SK-N-SH treated with all-trans-retinoic acid at 6 μM for 48 hours (cell line): ENCODE measurements around the gene TNIK.

Source experiments
- ATAC-seq: fragments of 200-7000 bp; cut with Tn5 transposase; 3 replicates; pipeline ENCODE4 v1.9.1; 2020; ENCODE audit warnings: mild to moderate bottlenecking, moderate library complexity
- ARNTL ChIP-seq: fragments of 450-650 bp; formaldehyde crosslinking; IDR thresholded peaks from 2 replicates; pipeline ENCODE4 v1.5.0; 2020; ENCODE audit warnings: low read depth, mild to moderate bottlenecking, moderate library complexity, borderline replicate concordance
- BACH2 ChIP-seq: fragments of 250-450 bp; sonication (Bioruptor Pico); IDR thresholded peaks from 2 replicates; pipeline ENCODE4 v1.9.0; 2021; ENCODE audit warnings: mild to moderate bottlenecking, borderline replicate concordance
- CSDC2 ChIP-seq: fragments of 250-450 bp; sonication (Bioruptor Pico); IDR thresholded peaks from 2 replicates; pipeline ENCODE4 v1.5.0; 2020; ENCODE audit warnings: mild to moderate bottlenecking, moderate library complexity
- ESRRG ChIP-seq: fragments of 250-450 bp; sonication (Bioruptor Pico); IDR thresholded peaks from 2 replicates; pipeline ENCODE4 v1.6.1; 2021; ENCODE audit warnings: mild to moderate bottlenecking
- GLIS3 ChIP-seq: fragments of 250-450 bp; sonication (Bioruptor Pico); IDR thresholded peaks from 2 replicates; pipeline ENCODE4 v1.5.0; 2020; ENCODE audit warnings: mild to moderate bottlenecking, moderate library complexity
- ISL1 ChIP-seq: fragments of 250-450 bp; sonication (Bioruptor Pico); IDR thresholded peaks from 2 replicates; pipeline ENCODE4 v2.1.2; 2022; ENCODE audit warnings: mild to moderate bottlenecking, moderate library complexity
- OSR1 ChIP-seq: fragments of 250-450 bp; sonication (Bioruptor Pico); IDR thresholded peaks from 2 replicates; pipeline ENCODE4 v1.8.0; 2022; ENCODE audit warnings: moderate library complexity, mild to moderate bottlenecking, inconsistent platforms
- PPARA ChIP-seq: fragments of 250-450 bp; sonication (Bioruptor Pico); IDR thresholded peaks from 2 replicates; pipeline ENCODE4 v1.5.0; 2020; ENCODE audit warnings: mild to moderate bottlenecking, borderline replicate concordance
- RARB ChIP-seq: fragments of 250-450 bp; sonication (Bioruptor Pico); IDR thresholded peaks from 2 replicates; pipeline ENCODE4 v1.8.0; 2021; ENCODE audit warnings: mild to moderate bottlenecking, moderate library complexity
- SNAI2 ChIP-seq: fragments of 250-450 bp; sonication (Bioruptor Pico); IDR thresholded peaks from 2 replicates; pipeline ENCODE4 v1.5.0; 2020; ENCODE audit warnings: mild to moderate bottlenecking, moderate library complexity
- TCF4 ChIP-seq: fragments of 250-450 bp; sonication (Bioruptor Pico); IDR thresholded peaks from 2 replicates; pipeline ENCODE4 v1.8.0; 2021; ENCODE audit warnings: mild to moderate bottlenecking, moderate library complexity, borderline replicate concordance
- TOX ChIP-seq: fragments of 250-450 bp; sonication (Bioruptor Pico); IDR thresholded peaks from 2 replicates; pipeline ENCODE4 v1.8.0; 2021; ENCODE audit warnings: mild to moderate bottlenecking, moderate library complexity, borderline replicate concordance
- ZC3H10 ChIP-seq: fragments of 250-450 bp; sonication (Bioruptor Pico); IDR thresholded peaks from 2 replicates; pipeline ENCODE4 v1.5.1; 2021; ENCODE audit warnings: mild to moderate bottlenecking, moderate library complexity
- ZFP3 ChIP-seq: fragments of 250-450 bp; sonication (Bioruptor Pico); IDR thresholded peaks from 2 replicates; pipeline ENCODE4 v1.5.0; 2020; ENCODE audit warnings: mild to moderate bottlenecking, moderate library complexity
- ZFP30 ChIP-seq: fragments of 450-650 bp; formaldehyde crosslinking; IDR thresholded peaks from 2 replicates; pipeline ENCODE4 v1.5.0; 2022; ENCODE audit warnings: mild to moderate bottlenecking, moderate library complexity
- ZNF565 ChIP-seq: fragments of 450-650 bp; formaldehyde crosslinking; conservative IDR thresholded peaks from 2 replicates; pipeline ENCODE4 v1.5.0; 2020; ENCODE audit warnings: low read depth, mild to moderate bottlenecking, moderate library complexity
- ZNF70 ChIP-seq: fragments of 450-650 bp; formaldehyde crosslinking; IDR thresholded peaks from 2 replicates; pipeline ENCODE4 v1.5.0; 2020; ENCODE audit warnings: mild to moderate bottlenecking, moderate library complexity
- ZNF8 ChIP-seq: fragments of 450-650 bp; formaldehyde crosslinking; IDR thresholded peaks from 2 replicates; pipeline ENCODE4 v1.5.0; 2020; ENCODE audit warnings: mild to moderate bottlenecking, moderate library complexity
- TF ChIP-seq, protein P1 (sequence below): fragments of 250-450 bp; sonication (Bioruptor Pico); IDR thresholded peaks from 2 replicates; pipeline ENCODE4 v1.5.1; 2021; ENCODE audit warnings: mild to moderate bottlenecking, moderate library complexity
- TF ChIP-seq, protein P2 (sequence below): fragments of 250-450 bp; sonication (Bioruptor Pico); IDR thresholded peaks from 2 replicates; pipeline ENCODE4 v1.8.0; 2020; ENCODE audit warnings: mild to moderate bottlenecking, moderate library complexity, borderline replicate concordance
- TF ChIP-seq, protein P3 (sequence below): fragments of 250-450 bp; sonication (Bioruptor Pico); IDR thresholded peaks from 2 replicates; pipeline ENCODE4 v1.5.0; 2020; ENCODE audit warnings: mild to moderate bottlenecking, moderate library complexity
- TF ChIP-seq, protein P4 (sequence below): fragments of 250-450 bp; sonication (Bioruptor Pico); IDR thresholded peaks from 2 replicates; pipeline ENCODE4 v1.5.1; 2020; ENCODE audit warnings: low read depth, mild to moderate bottlenecking, moderate library complexity
- TF ChIP-seq, protein P5 (sequence below): fragments of 250-450 bp; sonication (Bioruptor Pico); IDR thresholded peaks from 2 replicates; pipeline ENCODE4 v1.8.0; 2021; ENCODE audit warnings: low read depth, mild to moderate bottlenecking, moderate library complexity, borderline replicate concordance

The TNIK gene

DNA sequence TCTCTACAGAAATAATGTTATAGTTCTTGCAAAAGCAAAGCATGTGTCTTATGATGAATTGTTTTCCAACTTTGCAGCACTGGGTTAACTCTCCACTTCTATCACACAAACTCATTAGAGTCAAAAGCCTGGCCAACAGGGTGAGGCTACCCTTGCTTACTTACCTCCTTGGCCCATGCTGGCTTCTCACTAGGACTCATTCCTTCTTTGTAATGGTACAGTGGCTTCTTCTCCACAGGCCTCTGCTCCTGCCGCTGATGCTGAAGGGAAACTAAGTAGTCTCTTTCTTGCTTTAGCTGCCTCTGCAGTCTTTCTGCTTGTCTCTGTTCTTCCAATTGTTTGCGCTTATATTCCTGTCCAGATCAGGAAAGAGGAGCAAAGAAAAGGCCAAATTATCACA, 322.2 kb downstream of the TNIK start:
- ATAC-seq: no peak
- TF ChIP-seq ZNF70 (CRISPR knock-in tag) (no peak), ZNF8 (CRISPR knock-in tag) (no peak), ISL1 (no peak)
- TF ChIP-seq, protein P1, sequence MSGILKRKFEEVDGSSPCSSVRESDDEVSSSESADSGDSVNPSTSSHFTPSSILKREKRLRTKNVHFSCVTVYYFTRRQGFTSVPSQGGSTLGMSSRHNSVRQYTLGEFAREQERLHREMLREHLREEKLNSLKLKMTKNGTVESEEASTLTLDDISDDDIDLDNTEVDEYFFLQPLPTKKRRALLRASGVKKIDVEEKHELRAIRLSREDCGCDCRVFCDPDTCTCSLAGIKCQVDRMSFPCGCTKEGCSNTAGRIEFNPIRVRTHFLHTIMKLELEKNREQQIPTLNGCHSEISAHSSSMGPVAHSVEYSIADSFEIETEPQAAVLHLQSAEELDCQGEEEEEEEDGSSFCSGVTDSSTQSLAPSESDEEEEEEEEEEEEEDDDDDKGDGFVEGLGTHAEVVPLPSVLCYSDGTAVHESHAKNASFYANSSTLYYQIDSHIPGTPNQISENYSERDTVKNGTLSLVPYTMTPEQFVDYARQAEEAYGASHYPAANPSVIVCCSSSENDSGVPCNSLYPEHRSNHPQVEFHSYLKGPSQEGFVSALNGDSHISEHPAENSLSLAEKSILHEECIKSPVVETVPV (CRISPR knock-in tag): no peak
- TF ChIP-seq, all 23 proteins: peak for 0

DNA sequence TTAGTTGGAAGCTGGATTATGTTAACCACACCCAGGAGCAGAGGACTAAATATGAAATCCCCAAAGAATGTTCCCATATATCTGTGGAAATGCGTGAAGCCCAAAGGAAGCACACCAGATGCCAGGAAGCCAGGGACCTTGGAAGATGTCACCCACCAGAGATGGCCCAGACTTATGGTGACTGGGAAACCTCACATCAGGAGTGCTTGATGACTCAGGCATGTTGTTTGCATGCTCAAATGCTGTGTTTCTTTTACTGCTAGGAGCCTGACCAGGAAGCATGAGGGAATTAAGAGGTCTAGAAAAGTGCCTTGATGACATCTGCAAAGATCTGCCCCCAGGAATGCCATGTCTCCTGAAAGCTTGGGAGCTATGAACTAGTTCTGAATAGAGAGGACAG, 324.7 kb downstream of the TNIK start:
- ATAC-seq: no peak
- no peak for TF ChIP-seq RARB (CRISPR knock-in tag)
- TF ChIP-seq PPARA (CRISPR knock-in tag): no peak
- TF ChIP-seq, protein P2, sequence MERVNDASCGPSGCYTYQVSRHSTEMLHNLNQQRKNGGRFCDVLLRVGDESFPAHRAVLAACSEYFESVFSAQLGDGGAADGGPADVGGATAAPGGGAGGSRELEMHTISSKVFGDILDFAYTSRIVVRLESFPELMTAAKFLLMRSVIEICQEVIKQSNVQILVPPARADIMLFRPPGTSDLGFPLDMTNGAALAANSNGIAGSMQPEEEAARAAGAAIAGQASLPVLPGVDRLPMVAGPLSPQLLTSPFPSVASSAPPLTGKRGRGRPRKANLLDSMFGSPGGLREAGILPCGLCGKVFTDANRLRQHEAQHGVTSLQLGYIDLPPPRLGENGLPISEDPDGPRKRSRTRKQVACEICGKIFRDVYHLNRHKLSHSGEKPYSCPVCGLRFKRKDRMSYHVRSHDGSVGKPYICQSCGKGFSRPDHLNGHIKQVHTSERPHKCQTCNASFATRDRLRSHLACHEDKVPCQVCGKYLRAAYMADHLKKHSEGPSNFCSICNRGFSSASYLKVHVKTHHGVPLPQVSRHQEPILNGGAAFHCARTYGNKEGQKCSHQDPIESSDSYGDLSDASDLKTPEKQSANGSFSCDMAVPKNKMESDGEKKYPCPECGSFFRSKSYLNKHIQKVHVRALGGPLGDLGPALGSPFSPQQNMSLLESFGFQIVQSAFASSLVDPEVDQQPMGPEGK (CRISPR knock-in tag): no peak
- TF ChIP-seq GLIS3: no peak
- no peak for TF ChIP-seq ZNF8 (CRISPR knock-in tag)
- no peak for TF ChIP-seq ZNF565 (CRISPR knock-in tag)
- no peak for TF ChIP-seq TOX (CRISPR knock-in tag)
- no peak for TF ChIP-seq OSR1 (CRISPR knock-in tag)
- no peak for TF ChIP-seq ISL1
- TF ChIP-seq ZFP30 (CRISPR knock-in tag): no peak
- TF ChIP-seq TCF4 (CRISPR knock-in tag): no peak
- TF ChIP-seq, protein P3, sequence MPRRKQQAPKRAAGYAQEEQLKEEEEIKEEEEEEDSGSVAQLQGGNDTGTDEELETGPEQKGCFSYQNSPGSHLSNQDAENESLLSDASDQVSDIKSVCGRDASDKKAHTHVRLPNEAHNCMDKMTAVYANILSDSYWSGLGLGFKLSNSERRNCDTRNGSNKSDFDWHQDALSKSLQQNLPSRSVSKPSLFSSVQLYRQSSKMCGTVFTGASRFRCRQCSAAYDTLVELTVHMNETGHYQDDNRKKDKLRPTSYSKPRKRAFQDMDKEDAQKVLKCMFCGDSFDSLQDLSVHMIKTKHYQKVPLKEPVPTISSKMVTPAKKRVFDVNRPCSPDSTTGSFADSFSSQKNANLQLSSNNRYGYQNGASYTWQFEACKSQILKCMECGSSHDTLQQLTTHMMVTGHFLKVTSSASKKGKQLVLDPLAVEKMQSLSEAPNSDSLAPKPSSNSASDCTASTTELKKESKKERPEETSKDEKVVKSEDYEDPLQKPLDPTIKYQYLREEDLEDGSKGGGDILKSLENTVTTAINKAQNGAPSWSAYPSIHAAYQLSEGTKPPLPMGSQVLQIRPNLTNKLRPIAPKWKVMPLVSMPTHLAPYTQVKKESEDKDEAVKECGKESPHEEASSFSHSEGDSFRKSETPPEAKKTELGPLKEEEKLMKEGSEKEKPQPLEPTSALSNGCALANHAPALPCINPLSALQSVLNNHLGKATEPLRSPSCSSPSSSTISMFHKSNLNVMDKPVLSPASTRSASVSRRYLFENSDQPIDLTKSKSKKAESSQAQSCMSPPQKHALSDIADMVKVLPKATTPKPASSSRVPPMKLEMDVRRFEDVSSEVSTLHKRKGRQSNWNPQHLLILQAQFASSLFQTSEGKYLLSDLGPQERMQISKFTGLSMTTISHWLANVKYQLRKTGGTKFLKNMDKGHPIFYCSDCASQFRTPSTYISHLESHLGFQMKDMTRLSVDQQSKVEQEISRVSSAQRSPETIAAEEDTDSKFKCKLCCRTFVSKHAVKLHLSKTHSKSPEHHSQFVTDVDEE: no peak
- TF ChIP-seq, protein P4, sequence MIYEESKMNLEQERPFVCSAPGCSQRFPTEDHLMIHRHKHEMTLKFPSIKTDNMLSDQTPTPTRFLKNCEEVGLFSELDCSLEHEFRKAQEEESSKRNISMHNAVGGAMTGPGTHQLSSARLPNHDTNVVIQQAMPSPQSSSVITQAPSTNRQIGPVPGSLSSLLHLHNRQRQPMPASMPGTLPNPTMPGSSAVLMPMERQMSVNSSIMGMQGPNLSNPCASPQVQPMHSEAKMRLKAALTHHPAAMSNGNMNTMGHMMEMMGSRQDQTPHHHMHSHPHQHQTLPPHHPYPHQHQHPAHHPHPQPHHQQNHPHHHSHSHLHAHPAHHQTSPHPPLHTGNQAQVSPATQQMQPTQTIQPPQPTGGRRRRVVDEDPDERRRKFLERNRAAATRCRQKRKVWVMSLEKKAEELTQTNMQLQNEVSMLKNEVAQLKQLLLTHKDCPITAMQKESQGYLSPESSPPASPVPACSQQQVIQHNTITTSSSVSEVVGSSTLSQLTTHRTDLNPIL (CRISPR knock-in tag): no peak
- no peak for TF ChIP-seq ZC3H10
- TF ChIP-seq CSDC2: no peak
- TF ChIP-seq ESRRG: no peak
- TF ChIP-seq ZNF70 (CRISPR knock-in tag): no peak

DNA sequence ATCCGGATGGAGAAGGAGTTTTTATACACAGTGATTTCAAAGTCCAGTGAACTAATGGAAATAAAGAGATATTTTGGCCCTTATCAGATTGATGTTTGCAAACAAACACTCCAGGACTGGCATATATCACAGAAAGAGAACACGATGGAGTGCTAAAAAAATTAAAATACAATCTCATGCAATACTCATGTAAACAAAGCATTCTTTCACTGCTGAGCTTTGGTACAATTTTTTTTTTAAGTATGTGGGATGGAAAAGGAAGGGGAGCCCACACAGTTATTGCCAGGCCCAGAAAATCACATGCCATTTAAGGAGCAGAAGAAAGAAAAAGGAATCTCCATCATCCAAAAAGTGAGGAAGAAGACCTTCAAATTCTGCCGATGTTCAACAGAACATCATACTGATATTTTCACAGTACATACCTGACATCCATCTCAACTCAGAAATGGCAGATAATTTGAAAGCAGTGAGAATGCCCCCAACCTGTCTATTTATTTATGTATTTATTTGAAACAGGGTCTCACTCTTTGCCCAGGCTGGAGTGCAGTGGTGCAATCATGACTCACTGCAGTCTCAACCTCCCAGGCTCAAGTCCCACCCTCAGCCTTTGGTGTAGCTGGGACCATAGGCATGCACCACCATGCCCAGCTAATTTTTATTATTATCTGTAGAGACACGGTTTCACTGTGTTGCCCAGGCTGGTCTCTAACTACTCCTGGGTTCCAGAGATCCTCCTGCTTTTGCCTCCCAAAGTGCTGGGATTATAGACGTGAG, 326.2 kb downstream of the TNIK start:
- TF ChIP-seq ZFP30 (CRISPR knock-in tag) (no peak), ARNTL (CRISPR knock-in tag) (no peak), SNAI2 (CRISPR knock-in tag) (no peak), ZFP3 (no peak), ZNF565 (CRISPR knock-in tag) (no peak), PPARA (CRISPR knock-in tag) (no peak), ZNF70 (CRISPR knock-in tag) (no peak), ISL1 (no peak), BACH2 (CRISPR knock-in tag) (no peak), GLIS3 (no peak), TCF4 (CRISPR knock-in tag) (no peak), OSR1 (CRISPR knock-in tag) (no peak), RARB (CRISPR knock-in tag) (no peak), ZNF8 (CRISPR knock-in tag) (no peak), CSDC2 (no peak)
- TF ChIP-seq, protein P5, sequence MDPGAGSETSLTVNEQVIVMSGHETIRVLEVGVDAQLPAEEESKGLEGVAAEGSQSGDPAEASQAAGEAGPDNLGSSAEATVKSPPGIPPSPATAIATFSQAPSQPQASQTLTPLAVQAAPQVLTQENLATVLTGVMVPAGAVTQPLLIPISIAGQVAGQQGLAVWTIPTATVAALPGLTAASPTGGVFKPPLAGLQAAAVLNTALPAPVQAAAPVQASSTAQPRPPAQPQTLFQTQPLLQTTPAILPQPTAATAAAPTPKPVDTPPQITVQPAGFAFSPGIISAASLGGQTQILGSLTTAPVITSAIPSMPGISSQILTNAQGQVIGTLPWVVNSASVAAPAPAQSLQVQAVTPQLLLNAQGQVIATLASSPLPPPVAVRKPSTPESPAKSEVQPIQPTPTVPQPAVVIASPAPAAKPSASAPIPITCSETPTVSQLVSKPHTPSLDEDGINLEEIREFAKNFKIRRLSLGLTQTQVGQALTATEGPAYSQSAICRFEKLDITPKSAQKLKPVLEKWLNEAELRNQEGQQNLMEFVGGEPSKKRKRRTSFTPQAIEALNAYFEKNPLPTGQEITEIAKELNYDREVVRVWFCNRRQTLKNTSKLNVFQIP (CRISPR knock-in tag): no peak
- TF ChIP-seq, protein P3: no peak
- TF ChIP-seq, protein P1 (CRISPR knock-in tag): no peak
- ATAC-seq: no peak
